ENCODE data around the gene CDHR1.

- TF ChIP-seq REST (IDR thresholded peaks at IDR 0.05; ENCODE audit: insufficient read depth in 1 of 2, low read depth in 2 of 2, low read length in 2 of 2) (no peak), TAF1 (IDR thresholded peaks at IDR 0.05; ENCODE audit: borderline replicate concordance, insufficient read depth, low read length) (no peak)
Observed at GRCh38 chr10:84235096-84235495, 40.8 kb downstream of the CDHR1 start.

Measured in PFSK-1 (cell line).